ENCODE data around the gene MYO1D.

MYO1D gene

DNA sequence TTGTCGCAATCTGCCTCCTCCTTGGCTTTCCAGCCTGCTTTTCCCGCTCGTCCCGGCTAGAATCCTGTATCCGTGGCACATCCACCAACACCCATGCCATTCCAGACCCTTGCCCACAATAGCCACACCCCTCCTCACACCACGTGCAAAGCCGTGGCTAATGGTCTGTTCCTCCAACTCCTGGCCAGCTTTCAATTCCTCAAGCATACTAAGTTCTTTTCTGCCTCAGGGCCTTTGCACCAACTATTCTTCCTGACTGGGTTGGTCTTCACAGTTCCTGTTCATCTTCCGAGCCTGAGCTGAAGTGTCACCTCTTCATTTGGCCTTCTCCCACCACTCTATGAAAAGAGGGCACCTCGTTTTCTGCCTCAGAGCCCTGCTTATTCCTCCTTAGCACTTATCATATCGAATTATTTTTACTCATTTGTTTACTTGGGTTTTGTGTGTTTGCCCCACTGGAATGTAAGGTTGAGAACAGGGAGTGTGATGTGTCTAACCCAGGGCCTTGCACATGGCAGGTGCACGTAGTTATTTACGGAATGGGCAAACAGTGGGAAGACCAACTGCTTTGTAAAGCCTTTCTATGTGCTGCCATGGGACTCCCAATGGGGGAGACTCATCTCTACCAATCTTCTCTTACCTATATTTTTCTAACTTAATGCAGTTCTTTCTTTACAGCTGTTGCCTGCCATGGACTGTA, 321.2 kb downstream of the MYO1D start:
- TF ChIP-seq, protein P1, sequence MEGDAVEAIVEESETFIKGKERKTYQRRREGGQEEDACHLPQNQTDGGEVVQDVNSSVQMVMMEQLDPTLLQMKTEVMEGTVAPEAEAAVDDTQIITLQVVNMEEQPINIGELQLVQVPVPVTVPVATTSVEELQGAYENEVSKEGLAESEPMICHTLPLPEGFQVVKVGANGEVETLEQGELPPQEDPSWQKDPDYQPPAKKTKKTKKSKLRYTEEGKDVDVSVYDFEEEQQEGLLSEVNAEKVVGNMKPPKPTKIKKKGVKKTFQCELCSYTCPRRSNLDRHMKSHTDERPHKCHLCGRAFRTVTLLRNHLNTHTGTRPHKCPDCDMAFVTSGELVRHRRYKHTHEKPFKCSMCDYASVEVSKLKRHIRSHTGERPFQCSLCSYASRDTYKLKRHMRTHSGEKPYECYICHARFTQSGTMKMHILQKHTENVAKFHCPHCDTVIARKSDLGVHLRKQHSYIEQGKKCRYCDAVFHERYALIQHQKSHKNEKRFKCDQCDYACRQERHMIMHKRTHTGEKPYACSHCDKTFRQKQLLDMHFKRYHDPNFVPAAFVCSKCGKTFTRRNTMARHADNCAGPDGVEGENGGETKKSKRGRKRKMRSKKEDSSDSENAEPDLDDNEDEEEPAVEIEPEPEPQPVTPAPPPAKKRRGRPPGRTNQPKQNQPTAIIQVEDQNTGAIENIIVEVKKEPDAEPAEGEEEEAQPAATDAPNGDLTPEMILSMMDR (IDR thresholded peaks at IDR 0.05; ENCODE audit: low read depth, low read length) = no peak
- Histone ChIP-seq H3K9me3 (ENCODE audit: severe bottlenecking) (no peaks in the 10 kb centered on the region), H3K36me3 (no peaks in the 10 kb centered on the region), H3K27ac (no peak overlapping the region), H3K4me3 (ENCODE audit: low read depth, low read length) (no peak overlapping the region), H3K27me3 (ENCODE audit: insufficient read depth, low read depth, severe bottlenecking) (no peaks in the 10 kb centered on the region)
- no peak for DNase-seq

DNA sequence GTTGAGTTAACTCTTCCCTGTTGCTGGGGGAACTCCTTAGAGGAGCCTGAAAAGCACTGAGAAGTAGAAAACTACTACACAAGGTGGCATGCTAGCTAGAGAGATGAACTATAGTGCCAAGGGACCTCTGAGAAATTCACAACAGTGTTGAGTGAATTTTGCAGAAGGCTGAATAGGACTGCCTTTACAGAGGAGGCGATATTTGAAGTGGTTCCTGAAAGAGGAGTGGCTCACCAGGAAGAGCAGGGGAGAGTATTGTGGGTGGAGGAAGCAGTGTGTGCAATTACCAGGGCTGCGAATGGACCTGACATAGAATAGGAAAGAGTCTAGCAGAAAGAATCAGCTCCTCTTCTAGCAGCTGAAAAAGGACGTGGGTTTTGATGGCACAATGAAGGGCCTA, 323.8 kb downstream of the MYO1D start:
- no peak overlapping the region for H3K27ac ChIP-seq
- no peak for DNase-seq
- H3K4me3 ChIP-seq (ENCODE audit: low read depth, low read length) = no peak overlapping the region
- TF ChIP-seq, protein P1 (IDR thresholded peaks at IDR 0.05; ENCODE audit: low read depth, low read length) = no peak
- H3K27me3 ChIP-seq (ENCODE audit: insufficient read depth, low read depth, severe bottlenecking) = no peaks in the 10 kb centered on the region
- no peaks in the 10 kb centered on the region for H3K36me3 ChIP-seq
- H3K9me3 ChIP-seq (ENCODE audit: severe bottlenecking) = no peaks in the 10 kb centered on the region

DNA sequence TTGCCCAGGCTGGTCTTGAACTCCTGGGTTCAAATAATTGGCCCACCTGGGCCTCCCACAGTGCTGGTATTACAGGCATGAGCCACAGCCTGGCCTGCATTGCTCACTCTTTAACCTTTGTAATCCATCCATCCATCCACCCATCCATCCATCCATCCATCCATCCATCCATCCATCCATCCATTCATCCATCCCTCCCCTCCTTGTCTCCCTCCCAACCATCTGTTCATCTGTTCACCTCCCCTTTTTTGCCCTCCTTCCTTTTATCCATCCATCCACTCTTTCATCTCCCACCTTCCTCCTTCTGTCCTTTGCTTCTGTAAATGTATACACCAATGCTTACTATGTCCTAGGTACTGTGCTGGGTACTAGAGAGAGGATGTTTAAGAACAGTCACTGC, 324.6 kb downstream of the MYO1D start:
- TF ChIP-seq, protein P1 (IDR thresholded peaks at IDR 0.05; ENCODE audit: low read depth, low read length) = no peak
- H3K4me3 ChIP-seq (ENCODE audit: low read depth, low read length) = no peak overlapping the region
- no peak for DNase-seq
- H3K27ac ChIP-seq = no peak overlapping the region
- H3K27me3 ChIP-seq (ENCODE audit: insufficient read depth, low read depth, severe bottlenecking) = no peaks in the 10 kb centered on the region
- H3K36me3 ChIP-seq = no peaks in the 10 kb centered on the region
- no peaks in the 10 kb centered on the region for H3K9me3 ChIP-seq (ENCODE audit: severe bottlenecking)

DNA sequence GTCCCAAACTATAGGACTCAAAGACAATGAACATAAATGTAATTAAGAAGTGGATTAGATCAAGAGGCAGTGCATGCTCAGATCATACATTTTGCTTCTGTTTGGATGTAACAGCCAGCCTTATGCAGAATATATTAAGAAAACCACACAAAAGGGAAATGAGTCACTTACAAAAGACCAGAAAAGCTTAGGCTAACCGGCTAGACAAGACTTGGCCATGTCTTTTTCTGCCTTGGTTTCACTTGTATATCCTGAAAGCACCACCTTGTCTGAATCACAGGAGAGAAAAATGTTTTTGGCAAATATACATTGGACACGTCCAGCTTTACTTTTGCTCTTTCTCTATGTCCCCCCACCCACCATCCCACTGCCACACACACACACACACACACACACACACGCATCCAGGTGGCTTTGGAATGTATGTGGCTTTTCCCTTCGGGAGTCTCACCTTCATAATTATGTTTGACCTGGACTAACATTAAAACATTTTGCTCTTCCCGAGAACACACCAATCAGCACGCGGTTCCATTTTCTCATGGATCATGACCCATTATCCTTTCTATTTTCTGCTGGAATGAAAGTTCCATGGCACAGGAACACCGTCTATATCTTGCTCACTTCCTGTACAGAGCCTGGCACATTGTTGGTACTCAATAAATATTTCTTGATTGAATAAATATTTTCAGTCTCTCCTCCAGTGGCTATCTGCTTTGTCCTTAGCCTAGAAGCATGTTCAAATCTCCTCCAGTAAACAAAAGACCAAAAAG, 325.6 kb downstream of the MYO1D start:
- no peak for DNase-seq
- no peaks in the 10 kb centered on the region for H3K36me3 ChIP-seq
- TF ChIP-seq, protein P1 (IDR thresholded peaks at IDR 0.05; ENCODE audit: low read depth, low read length) = no peak
- no peaks in the 10 kb centered on the region for H3K27me3 ChIP-seq (ENCODE audit: insufficient read depth, low read depth, severe bottlenecking)
- H3K9me3 ChIP-seq (ENCODE audit: severe bottlenecking) = no peaks in the 10 kb centered on the region
- no peak overlapping the region for H3K27ac ChIP-seq
- H3K4me3 ChIP-seq (ENCODE audit: low read depth, low read length) = no peak overlapping the region

- no peaks in the 10 kb centered on the region for H3K9me3 ChIP-seq (ENCODE audit: severe bottlenecking)
- DNase-seq = no peak
- H3K36me3 ChIP-seq = no peaks in the 10 kb centered on the region
- TF ChIP-seq, protein P1 (IDR thresholded peaks at IDR 0.05; ENCODE audit: low read depth, low read length) = no peak
- H3K4me3 ChIP-seq (ENCODE audit: low read depth, low read length) = no peak overlapping the region
- H3K27ac ChIP-seq = no peak overlapping the region
- H3K27me3 ChIP-seq (ENCODE audit: insufficient read depth, low read depth, severe bottlenecking) = no peaks in the 10 kb centered on the region
Observed at GRCh38 chr17:32549559-32549958, 327.4 kb downstream of the MYO1D start.

Measured in WERI-Rb-1 (cell line).